GM13976 (cell line): ENCODE data around the gene LIMA1.
"Not testable (repeated sequence)": the region's sequence is repeated elsewhere in the genome, so short reads cannot be mapped to it uniquely, and the experiment has no call there.

ENCODE experiments used
- DNase-seq: peaks from one replicate; pipeline ENCODE4 v3.0.0; 2012; ENCODE audit warnings: low spot score
- in situ Hi-C: fragments of 300-500 bp; cut with MboI; formaldehyde crosslinking; loops from one replicate; pipeline ENCODE4 v1.12.0; 2022; ENCODE audit warnings: low sequenced_read_pairs, mixed read lengths, inconsistent platforms; ENCODE audit not compliant: unreplicated experiment
- TF ChIP-seq, protein P1 (sequence below): IDR thresholded peaks from 2 replicates; pipeline ENCODE4 v1.5.1; 2012; ENCODE audit warnings: borderline replicate concordance, mild to moderate bottlenecking; ENCODE audit not compliant: insufficient read depth; ENCODE audit errors: extremely low read depth, missing control alignments, control extremely low read depth

Gene LIMA1

DNA sequence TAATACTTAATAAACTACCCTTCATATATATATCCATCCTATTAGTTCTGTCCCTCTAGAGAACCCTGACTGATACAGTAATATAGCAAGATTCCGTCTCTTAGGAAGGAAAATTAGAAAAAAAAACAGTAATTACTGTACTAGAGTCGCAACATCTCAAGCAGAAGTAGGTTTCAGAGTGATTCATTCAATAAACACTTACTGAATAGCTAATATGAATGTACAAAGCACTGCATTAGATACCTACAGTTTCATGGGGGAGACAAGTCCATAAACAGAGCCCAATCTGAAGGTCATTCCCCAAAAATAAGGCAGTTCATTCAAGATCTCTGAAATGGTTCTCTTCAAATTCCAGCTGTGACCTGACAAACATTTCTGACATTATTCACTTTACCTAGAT lies 126.1 kb downstream of the LIMA1 start:
- TF ChIP-seq, protein P1, sequence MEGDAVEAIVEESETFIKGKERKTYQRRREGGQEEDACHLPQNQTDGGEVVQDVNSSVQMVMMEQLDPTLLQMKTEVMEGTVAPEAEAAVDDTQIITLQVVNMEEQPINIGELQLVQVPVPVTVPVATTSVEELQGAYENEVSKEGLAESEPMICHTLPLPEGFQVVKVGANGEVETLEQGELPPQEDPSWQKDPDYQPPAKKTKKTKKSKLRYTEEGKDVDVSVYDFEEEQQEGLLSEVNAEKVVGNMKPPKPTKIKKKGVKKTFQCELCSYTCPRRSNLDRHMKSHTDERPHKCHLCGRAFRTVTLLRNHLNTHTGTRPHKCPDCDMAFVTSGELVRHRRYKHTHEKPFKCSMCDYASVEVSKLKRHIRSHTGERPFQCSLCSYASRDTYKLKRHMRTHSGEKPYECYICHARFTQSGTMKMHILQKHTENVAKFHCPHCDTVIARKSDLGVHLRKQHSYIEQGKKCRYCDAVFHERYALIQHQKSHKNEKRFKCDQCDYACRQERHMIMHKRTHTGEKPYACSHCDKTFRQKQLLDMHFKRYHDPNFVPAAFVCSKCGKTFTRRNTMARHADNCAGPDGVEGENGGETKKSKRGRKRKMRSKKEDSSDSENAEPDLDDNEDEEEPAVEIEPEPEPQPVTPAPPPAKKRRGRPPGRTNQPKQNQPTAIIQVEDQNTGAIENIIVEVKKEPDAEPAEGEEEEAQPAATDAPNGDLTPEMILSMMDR: no peak
- no peak for DNase-seq
- in situ Hi-C loops: no loop called here

DNA sequence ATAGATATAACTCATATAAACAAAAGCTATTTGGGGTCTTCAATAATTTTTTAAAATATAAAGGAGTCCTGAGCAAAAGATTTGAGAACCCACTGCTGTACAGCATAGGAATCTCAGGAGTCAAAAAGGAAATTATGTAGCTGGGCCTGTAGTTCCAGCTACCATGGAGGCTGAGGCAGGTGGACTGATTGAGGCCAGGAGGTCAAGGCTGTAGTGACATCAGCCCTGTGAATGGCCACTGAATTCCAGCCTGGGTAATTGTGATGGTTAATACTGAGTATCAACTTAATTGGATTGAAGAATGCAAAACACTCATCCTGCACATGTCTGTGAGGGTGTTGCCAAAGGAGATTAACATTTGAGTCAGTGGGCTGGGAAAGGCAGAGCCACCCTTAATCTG lies 126.7 kb downstream of the LIMA1 start:
- no peak for DNase-seq
- TF ChIP-seq, protein P1: no peak
- in situ Hi-C loops: no loop called here

DNA sequence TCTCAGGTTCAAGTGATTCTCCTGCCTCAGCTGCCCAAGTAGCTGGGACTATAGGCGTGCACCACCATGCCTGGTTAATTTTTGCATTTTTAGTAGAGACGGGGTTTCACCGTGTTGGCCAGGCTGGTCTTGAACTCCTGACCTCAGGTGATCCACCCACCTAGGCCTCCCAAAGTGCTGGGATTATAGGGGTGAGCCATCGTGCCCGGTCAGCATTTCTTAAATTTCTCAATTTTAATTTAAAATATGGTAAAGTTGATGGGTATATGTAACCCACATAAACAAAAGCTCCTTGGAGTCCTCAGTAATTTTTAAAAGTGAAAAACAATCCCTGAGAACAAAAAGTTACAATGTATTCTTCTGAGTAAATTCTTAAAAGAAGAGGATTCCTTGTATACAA lies 128.4 kb downstream of the LIMA1 start:
- DNase-seq, in situ Hi-C loops: not testable (repeated sequence)

DNA sequence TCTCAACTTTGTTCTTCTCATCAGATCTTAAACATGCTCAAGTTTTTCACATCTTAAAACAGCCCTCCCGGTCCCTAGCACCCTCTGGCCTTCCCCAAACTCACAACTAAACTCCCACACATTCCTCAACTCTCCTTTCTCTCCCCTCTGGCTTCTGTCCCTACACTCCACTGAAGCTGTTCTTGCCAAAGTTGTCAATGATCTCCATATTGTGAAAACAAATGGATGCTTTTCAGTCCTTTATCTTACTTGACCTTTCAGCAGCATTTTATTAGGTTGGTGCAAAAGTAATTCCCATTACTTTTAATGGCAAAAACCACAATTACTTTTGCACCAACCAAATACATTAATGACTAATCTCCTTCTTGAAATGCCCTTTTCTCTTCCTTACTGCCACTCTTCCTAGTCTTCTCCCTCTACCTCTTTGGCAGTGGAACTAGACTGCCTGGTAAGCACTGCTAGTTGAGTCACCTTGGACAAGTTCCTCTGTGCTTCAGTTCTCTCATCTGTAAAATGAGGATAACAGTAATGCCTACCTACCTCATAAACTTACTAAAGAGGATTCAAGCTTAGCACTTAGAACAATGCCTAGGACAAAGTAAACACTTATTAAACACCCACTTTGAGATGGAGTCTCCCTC lies 132.2 kb downstream of the LIMA1 start:
- TF ChIP-seq, protein P1: no peak
- in situ Hi-C loops: no loop called here

DNA sequence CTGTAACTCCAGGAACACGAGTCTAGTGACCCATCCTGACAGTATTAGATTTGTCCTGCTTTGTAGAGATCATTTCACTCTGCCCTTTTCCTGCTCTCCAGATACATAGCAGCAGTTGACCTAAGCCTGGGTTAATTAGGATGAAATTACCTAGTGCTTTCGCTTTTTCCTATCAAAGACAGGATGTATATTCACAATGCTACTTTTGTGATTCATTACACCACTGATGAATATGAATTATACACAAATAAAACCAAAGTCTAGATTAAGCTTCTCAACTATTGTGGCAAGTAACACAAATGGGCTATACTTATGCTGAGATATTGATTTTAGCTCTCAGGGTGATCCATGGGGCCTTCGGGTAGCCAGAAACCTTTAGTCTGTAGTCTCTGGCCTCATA lies 134.0 kb downstream of the LIMA1 start:
- no peak for DNase-seq
- in situ Hi-C loops: no loop called here
- TF ChIP-seq, protein P1: no peak

More for the DNA sequence above, 132.2 kb downstream of the LIMA1 start:
- no peak for DNase-seq

DNA sequence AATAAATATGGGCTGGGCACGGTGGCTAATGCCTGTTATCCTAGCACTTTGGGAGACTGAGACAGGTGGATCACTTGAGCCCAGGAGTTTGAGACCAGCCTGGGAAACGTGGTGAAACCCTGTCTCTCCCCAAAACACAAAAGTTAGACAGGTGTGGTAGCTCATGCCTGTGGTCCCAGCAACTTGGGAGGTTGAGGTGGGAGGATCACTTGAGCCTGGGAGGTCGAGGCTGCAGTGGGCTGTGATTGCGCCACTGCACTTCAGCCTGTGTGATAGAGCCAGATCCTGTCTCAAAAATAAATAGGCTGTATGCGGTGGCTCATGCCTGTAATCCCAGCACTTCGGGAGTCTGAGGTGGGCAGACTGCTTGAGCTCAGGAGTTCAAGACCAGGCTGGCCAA lies 135.3 kb downstream of the LIMA1 start:
- in situ Hi-C loops, DNase-seq: not testable (repeated sequence)

DNA sequence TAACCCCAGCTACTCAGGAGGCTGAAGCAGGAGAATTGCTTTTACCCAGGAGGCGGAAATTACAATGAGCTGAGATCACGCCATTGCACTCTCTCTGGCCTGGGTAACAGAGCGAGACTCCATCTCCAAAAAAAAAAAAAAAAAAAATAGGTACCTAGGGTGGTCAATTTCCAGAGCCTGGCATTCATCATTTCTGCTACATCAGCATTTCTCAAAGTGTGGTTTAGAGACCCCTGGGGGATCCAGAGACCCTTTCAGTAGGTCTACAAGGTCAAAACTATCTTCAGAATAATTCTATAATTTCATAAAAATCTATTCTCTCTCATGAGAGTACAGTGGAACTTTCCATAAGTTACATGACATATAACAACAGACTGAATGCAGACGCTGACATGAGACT lies 136.0 kb downstream of the LIMA1 start:
- TF ChIP-seq, protein P1: no peak
- in situ Hi-C loops: no loop called here
- DNase-seq: no peak

DNA sequence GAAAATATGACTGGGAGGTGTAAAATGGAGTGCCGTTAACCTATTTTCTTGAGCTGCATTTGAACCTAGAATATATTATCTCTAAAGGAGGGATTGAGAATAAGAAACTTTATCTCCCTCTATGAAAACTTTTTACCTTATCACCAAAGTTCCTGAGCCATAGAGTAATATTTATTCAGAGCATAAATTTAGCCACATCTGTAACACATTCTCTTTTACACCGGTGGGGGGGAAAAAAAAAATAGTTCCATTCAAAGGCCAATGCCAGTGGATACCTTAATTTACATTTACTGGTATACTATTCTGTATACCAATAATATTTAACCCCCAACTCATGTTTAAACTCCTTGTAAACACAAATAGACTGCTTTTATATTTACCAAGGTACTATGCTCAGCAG lies 137.9 kb downstream of the LIMA1 start:
- in situ Hi-C loops: no loop called here
- no peak for DNase-seq
- TF ChIP-seq, protein P1: no peak
